Endothelial cell of umbilical vein (primary cell): Measurements from ENCODE around the gene NDUFB5. TPM values are rescaled to one million over a fixed set of nuclear protein-coding genes. Genes with fewer than 3 reads are reported as not detected.

ENCODE experiments used
- BruUV-seq: library from RNA; stranded (reverse); fragments of 400-500 nt; replicated peaks from 2 replicates; lab custom pipeline; 2021; lab: Mats Ljungman, UMichigan
- CTCF ChIA-PET: fragments of 300-600, 350-600 bp; sonication (Branson Sonifier 250); formaldehyde crosslinking; loops from one replicate; lab custom pipeline; 2021; ENCODE audit warnings: antibody characterized with exemption, inconsistent platforms; lab: Charles Lee
- POLR2A ChIA-PET: fragments of 300-600, 350-600 bp; sonication (Branson Sonifier 250); formaldehyde crosslinking; loops from one replicate; lab custom pipeline; 2021; ENCODE audit warnings: antibody characterized with exemption, inconsistent platforms; lab: Charles Lee
- DNase-seq: peaks from one replicate; pipeline ENCODE4 v3.0.0-alpha.2; 2011; ENCODE audit warnings: low read depth, low spot score
- FAIRE-seq: peaks from 2 replicates; lab custom pipeline; 2011; peaks lifted over from hg19 to GRCh38; lab: Jason Lieb, UNC
- H2AFZ ChIP-seq: 2 replicates; pipeline ENCODE4 v1.6.0; 2012; ENCODE audit warnings: low read depth, low read length, control low read depth, inconsistent platforms
- H3K27ac ChIP-seq: 2 replicates; pipeline ENCODE4 v1.5.1; 2011; ENCODE audit warnings: low read depth, mild to moderate bottlenecking, control low read depth, low read length, moderate library complexity; ENCODE audit not compliant: insufficient read depth
- H3K27me3 ChIP-seq, 2 experiments: 2 replicates each; pipeline versions ENCODE4 v1.6.0 to v1.6.1; 2011; ENCODE audit warnings: low read length in 2 of 2, mixed read lengths in 1 of 2; ENCODE audit not compliant: control insufficient read depth in 2 of 2, insufficient read depth in 2 of 2
- H3K36me3 ChIP-seq, 2 experiments: 2 replicates in 1 of 2; 3 replicates in 1 of 2; pipeline ENCODE4 v1.5.1; 2011; ENCODE audit warnings: low read length in 2 of 2, mild to moderate bottlenecking in 1 of 2, moderate library complexity in 1 of 2; ENCODE audit not compliant: control insufficient read depth in 2 of 2, insufficient read depth in 2 of 2; ENCODE audit errors: extremely low read depth in 1 of 2
- H3K4me1 ChIP-seq: 3 replicates; pipeline ENCODE4 v1.5.1; 2011; ENCODE audit warnings: mild to moderate bottlenecking, low read length; ENCODE audit not compliant: control insufficient read depth, insufficient read depth; ENCODE audit errors: extremely low read depth
- H3K4me2 ChIP-seq: 2 replicates; pipeline ENCODE4 v1.6.1; 2011; ENCODE audit warnings: low read length, control low read depth, mixed read lengths; ENCODE audit not compliant: insufficient read depth
- H3K4me3 ChIP-seq, 3 experiments: fragments of 200-600 bp in 1 of 3; sonication (generic), shearing (Covaris generic) in 1 of 3; replicated peaks in 1 of 3; 2 replicates each; pipeline ENCODE4 v1.5.1; 2011 to 2016; ENCODE audit warnings: control low read depth in 3 of 3, low read length in 3 of 3, mild to moderate bottlenecking in 2 of 3, inconsistent platforms in 1 of 3, low read depth in 1 of 3, moderate library complexity in 1 of 3; ENCODE audit not compliant: insufficient read depth in 1 of 3
- H3K79me2 ChIP-seq: 2 replicates; pipeline ENCODE4 v1.6.0; 2012; ENCODE audit warnings: low read length, inconsistent platforms; ENCODE audit not compliant: control insufficient read depth, insufficient read depth
- H3K9ac ChIP-seq: replicated peaks from 2 replicates; pipeline ENCODE3; 2011; ENCODE audit warnings: low read length, control low read depth; ENCODE audit not compliant: insufficient read depth; ENCODE audit errors: extremely low read depth
- H3K9me1 ChIP-seq: replicated peaks from 3 replicates; pipeline ENCODE4 v1.6.0; 2011; ENCODE audit warnings: mild to moderate bottlenecking, low read length; ENCODE audit not compliant: control insufficient read depth, insufficient read depth; ENCODE audit errors: extremely low read depth
- H3K9me3 ChIP-seq: replicated peaks from 2 replicates; pipeline ENCODE4 v1.5.1; 2012; ENCODE audit warnings: low read length, inconsistent platforms; ENCODE audit not compliant: control insufficient read depth, insufficient read depth
- H4K20me1 ChIP-seq: replicated peaks from 2 replicates; pipeline ENCODE3; 2011; ENCODE audit warnings: mild to moderate bottlenecking, low read length; ENCODE audit not compliant: control insufficient read depth, insufficient read depth; ENCODE audit errors: extremely low read depth
- EZH2 ChIP-seq: IDR thresholded peaks from 2 replicates; pipeline ENCODE4 v1.6.1; 2012; ENCODE audit warnings: borderline replicate concordance, low read depth, mild to moderate bottlenecking, moderate library complexity, low read length, inconsistent platforms; ENCODE audit not compliant: severe bottlenecking
- FOS ChIP-seq: IDR thresholded peaks from 2 replicates; pipeline ENCODE4 v1.6.1; 2011; ENCODE audit warnings: mild to moderate bottlenecking, low read length, moderate library complexity, borderline replicate concordance; ENCODE audit not compliant: insufficient read depth
- GATA2 ChIP-seq: IDR thresholded peaks from 2 replicates; pipeline ENCODE4 v1.7.0; 2011; ENCODE audit warnings: low read depth, mild to moderate bottlenecking, moderate library complexity, mixed read lengths, low read length; ENCODE audit not compliant: insufficient read length, insufficient read depth
- JUN ChIP-seq: IDR thresholded peaks from 2 replicates; pipeline ENCODE4 v1.6.1; 2011; ENCODE audit warnings: borderline replicate concordance, low read depth; ENCODE audit not compliant: insufficient read length, insufficient read depth
- MYC ChIP-seq: IDR thresholded peaks from one replicate; pipeline ENCODE4 v1.6.1; 2011; ENCODE audit warnings: mild to moderate bottlenecking, low read depth, low read length
- POLR2A ChIP-seq: IDR thresholded peaks from 2 replicates; pipeline ENCODE4 v1.6.1; 2012; ENCODE audit warnings: low read depth, mild to moderate bottlenecking, control low read depth, low read length
- POLR2AphosphoS5 ChIP-seq: IDR thresholded peaks from 2 replicates; pipeline ENCODE4 v1.6.1; 2012; ENCODE audit warnings: low read depth, mild to moderate bottlenecking, control low read depth, low read length, moderate library complexity; ENCODE audit not compliant: insufficient read depth
- dilution Hi-C: fragments of 300-500 bp; cut with MboI; formaldehyde crosslinking; loops from one replicate; pipeline ENCODE4 v1.15.0; 2019; ENCODE audit warnings: low sequenced_read_pairs; ENCODE audit not compliant: extremely low pct_ligation_motif_present
- intact Hi-C: fragments of 100-400 bp; cut with micrococcal nuclease; formaldehyde crosslinking; loops from one replicate; pipeline ENCODE4 v1.10.0; 2022
- polyA plus RNA-seq, 4 experiments: library from polyadenylated mRNA; depleted of rRNA in 3 of 4; stranded (reverse) in 3 of 4; unstranded in 1 of 4; fragments of >200 nt; gene quantifications; 2 replicates each; pipeline versions ENCODE4 v1.2.1 to v1.2.3, GENCODE V29; 2011 to 2012; ENCODE audit warnings: missing spikeins in 1 of 4
- total RNA-seq: library from RNA; stranded (reverse); gene quantifications from 2 replicates; pipeline ENCODE4 v1.2.3, GENCODE V29; 2021
- TF ChIP-seq, protein P1 (sequence below): IDR thresholded peaks from 2 replicates; pipeline ENCODE4 v1.6.1; 2011; ENCODE audit not compliant: insufficient read depth, insufficient read length
- TF ChIP-seq, protein P2 (sequence below), 2 donors: IDR thresholded peaks; 1 replicate in 1 of 2; 2 replicates in 1 of 2; pipeline ENCODE4 v1.5.1; 2011; ENCODE audit warnings: low read length in 2 of 2, mild to moderate bottlenecking in 2 of 2, moderate library complexity in 2 of 2, control low read depth in 1 of 2, inconsistent platforms in 1 of 2, low read depth in 1 of 2; ENCODE audit not compliant: insufficient read depth in 1 of 2; ENCODE audit errors: extremely low read depth in 1 of 2

The NDUFB5 gene
- total and polyA plus RNA-seq, 2 donors (not counting 3 experiments of a cell fraction or from before 2014, with no cell fraction given), result 48.2 to 74.9 TPM

GRCh38 chr3:179655236-179655635, 50.6 kb downstream of the NDUFB5 start:
- CTCF ChIA-PET, result interaction anchor here (1.1 kb wide), 1 partner anchor 95 kb away, joined by 3 read pairs; no protein-coding TSS in a partner anchor
- FAIRE-seq, result no peak
- H3K27ac ChIP-seq, result no peak overlapping the region
- BruUV-seq, result no TSS peak
- H3K79me2 ChIP-seq, result peaks cover 43% of the 10 kb centered on the region
- POLR2A ChIA-PET, result no interaction called here
- H3K9me3 ChIP-seq, result no peaks in the 10 kb centered on the region
- H2AFZ ChIP-seq, result no peak overlapping the region
- intact Hi-C loops (no loop called here), dilution Hi-C loops (no loop called here)
- no peak overlapping the region for H3K4me2 ChIP-seq
- no peaks in the 10 kb centered on the region for H3K36me3 ChIP-seq
- H3K4me1 ChIP-seq, result peaks cover 13% of the 10 kb centered on the region
- no peak overlapping the region for H3K4me3 ChIP-seq
- no peak for DNase-seq
- H3K9me1 ChIP-seq, result no peaks in the 10 kb centered on the region
- TF ChIP-seq MYC (no peak), POLR2AphosphoS5 (no peak), GATA2 (no peak), POLR2A (no peak), EZH2 (no peak), FOS (no peak), JUN (no peak)
- TF ChIP-seq, protein P1, sequence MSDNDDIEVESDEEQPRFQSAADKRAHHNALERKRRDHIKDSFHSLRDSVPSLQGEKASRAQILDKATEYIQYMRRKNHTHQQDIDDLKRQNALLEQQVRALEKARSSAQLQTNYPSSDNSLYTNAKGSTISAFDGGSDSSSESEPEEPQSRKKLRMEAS, result no peak
- TF ChIP-seq, protein P2, sequence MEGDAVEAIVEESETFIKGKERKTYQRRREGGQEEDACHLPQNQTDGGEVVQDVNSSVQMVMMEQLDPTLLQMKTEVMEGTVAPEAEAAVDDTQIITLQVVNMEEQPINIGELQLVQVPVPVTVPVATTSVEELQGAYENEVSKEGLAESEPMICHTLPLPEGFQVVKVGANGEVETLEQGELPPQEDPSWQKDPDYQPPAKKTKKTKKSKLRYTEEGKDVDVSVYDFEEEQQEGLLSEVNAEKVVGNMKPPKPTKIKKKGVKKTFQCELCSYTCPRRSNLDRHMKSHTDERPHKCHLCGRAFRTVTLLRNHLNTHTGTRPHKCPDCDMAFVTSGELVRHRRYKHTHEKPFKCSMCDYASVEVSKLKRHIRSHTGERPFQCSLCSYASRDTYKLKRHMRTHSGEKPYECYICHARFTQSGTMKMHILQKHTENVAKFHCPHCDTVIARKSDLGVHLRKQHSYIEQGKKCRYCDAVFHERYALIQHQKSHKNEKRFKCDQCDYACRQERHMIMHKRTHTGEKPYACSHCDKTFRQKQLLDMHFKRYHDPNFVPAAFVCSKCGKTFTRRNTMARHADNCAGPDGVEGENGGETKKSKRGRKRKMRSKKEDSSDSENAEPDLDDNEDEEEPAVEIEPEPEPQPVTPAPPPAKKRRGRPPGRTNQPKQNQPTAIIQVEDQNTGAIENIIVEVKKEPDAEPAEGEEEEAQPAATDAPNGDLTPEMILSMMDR (IDR thresholded peaks at IDR 0.05; ENCODE audit: extremely low read depth in 1 of 2, insufficient read depth in 1 of 2, low read depth in 1 of 2, low read length in 2 of 2), result no peak
- no peak overlapping the region for H3K9ac ChIP-seq
- H4K20me1 ChIP-seq, result no peaks in the 10 kb centered on the region
- H3K27me3 ChIP-seq, result no peaks in the 10 kb centered on the region
